Endothelial cell (in vitro differentiated cells): ENCODE results near the gene AGTPBP1. TPM values are rescaled to one million over a fixed set of nuclear protein-coding genes. Genes with fewer than 3 reads are reported as not detected.

Experiments
- DNase-seq: peaks from one replicate; pipeline ENCODE4 v3.0.0; 2021; ENCODE audit warnings: low spot score
- H3K27ac Mint-ChIP-seq: one replicate; pipeline ENCODE4 v1.8.0; 2021; ENCODE audit warnings: mixed read lengths, inconsistent platforms; ENCODE audit not compliant: unreplicated experiment
- H3K27me3 Mint-ChIP-seq: one replicate; pipeline ENCODE4 v1.8.0; 2021; ENCODE audit warnings: mild to moderate bottlenecking, moderate library complexity, mixed read lengths, inconsistent platforms; ENCODE audit not compliant: unreplicated experiment
- H3K36me3 Mint-ChIP-seq: one replicate; pipeline ENCODE4 v1.8.0; 2021; ENCODE audit warnings: mild to moderate bottlenecking, low read depth, mixed read lengths, inconsistent platforms; ENCODE audit not compliant: unreplicated experiment
- H3K4me1 Mint-ChIP-seq: one replicate; pipeline ENCODE4 v1.8.0; 2021; ENCODE audit warnings: mild to moderate bottlenecking, mixed read lengths, inconsistent platforms; ENCODE audit not compliant: unreplicated experiment
- H3K4me3 Mint-ChIP-seq: one replicate; pipeline ENCODE4 v1.8.0; 2021; ENCODE audit warnings: mild to moderate bottlenecking, mixed read lengths, inconsistent platforms; ENCODE audit not compliant: unreplicated experiment
- H3K9me3 Mint-ChIP-seq: one replicate; pipeline ENCODE4 v1.8.0; 2021; ENCODE audit warnings: mixed read lengths, inconsistent platforms; ENCODE audit not compliant: unreplicated experiment
- total RNA-seq: library from RNA; stranded (reverse); fragmentation: NEBNext Ultra II Directional; extraction: Animal tissue kit (Norgen Biotek cat#: 25700); gene quantifications from one replicate; pipeline ENCODE4 v1.2.1, GENCODE V29; 2021; ENCODE audit not compliant: unreplicated experiment
- TF ChIP-seq, protein P1 (sequence below): fragments of 200-600 bp; sonication (generic); IDR thresholded peaks from one replicate; pipeline ENCODE4 v1.5.0; 2021; ENCODE audit warnings: antibody characterized with exemption; ENCODE audit not compliant: unreplicated experiment

AGTPBP1 gene
- total RNA-seq, 1 donor from 2014 or later = 48.9 TPM

DNA sequence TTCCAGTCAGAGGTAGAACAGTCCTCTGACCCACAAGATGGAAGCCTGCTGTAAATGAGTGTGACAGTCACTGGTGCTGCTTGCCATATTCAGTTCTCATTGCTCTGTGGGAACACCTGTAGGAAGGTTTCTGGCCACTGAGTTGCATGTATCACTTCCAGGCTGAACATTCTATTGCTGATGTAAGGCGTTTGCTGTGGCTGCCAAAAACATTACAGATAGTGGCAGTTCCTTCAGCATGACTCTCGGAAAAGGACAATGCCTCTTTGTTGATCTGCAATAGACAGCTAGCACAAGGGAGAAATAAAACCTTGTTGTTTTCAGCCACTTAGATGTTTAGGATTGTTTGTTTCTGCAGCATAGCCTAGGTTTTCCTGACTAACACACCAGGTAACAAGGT is 217.2 kb downstream of the AGTPBP1 start:
- H3K36me3 Mint-ChIP-seq = peaks cover 5% of the 10 kb centered on the region
- TF ChIP-seq, protein P1, sequence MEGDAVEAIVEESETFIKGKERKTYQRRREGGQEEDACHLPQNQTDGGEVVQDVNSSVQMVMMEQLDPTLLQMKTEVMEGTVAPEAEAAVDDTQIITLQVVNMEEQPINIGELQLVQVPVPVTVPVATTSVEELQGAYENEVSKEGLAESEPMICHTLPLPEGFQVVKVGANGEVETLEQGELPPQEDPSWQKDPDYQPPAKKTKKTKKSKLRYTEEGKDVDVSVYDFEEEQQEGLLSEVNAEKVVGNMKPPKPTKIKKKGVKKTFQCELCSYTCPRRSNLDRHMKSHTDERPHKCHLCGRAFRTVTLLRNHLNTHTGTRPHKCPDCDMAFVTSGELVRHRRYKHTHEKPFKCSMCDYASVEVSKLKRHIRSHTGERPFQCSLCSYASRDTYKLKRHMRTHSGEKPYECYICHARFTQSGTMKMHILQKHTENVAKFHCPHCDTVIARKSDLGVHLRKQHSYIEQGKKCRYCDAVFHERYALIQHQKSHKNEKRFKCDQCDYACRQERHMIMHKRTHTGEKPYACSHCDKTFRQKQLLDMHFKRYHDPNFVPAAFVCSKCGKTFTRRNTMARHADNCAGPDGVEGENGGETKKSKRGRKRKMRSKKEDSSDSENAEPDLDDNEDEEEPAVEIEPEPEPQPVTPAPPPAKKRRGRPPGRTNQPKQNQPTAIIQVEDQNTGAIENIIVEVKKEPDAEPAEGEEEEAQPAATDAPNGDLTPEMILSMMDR = no peak
- peaks cover 29% of the 10 kb centered on the region for H3K4me1 Mint-ChIP-seq
- no peak overlapping the region for H3K27ac Mint-ChIP-seq
- no peaks in the 10 kb centered on the region for H3K9me3 Mint-ChIP-seq
- DNase-seq = no peak
- H3K4me3 Mint-ChIP-seq = no peak overlapping the region
- H3K27me3 Mint-ChIP-seq = peaks cover 20% of the 10 kb centered on the region

DNA sequence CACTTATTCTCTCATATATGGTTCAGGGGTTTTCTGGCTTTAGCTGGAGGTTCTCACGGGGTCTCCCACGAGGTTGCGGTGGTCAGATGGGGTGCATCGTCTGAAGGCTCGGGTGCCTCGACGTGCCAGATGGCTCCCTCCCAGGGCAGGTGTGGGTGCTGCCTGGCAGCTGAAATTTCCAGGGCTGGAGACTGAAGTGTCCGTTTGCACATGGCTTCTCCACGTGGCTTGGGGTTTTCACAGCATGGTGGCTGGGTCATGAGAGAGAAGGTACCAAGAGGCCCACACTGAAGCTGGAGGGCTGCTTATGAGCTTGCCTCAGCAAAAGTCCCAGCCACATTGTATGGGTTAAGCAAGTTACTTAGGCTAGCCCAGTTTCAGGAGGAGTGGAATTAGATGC is 218.6 kb downstream of the AGTPBP1 start:
- Mint-ChIP-seq H3K4me1 (peaks cover 22% of the 10 kb centered on the region), H3K27me3 (peaks cover 20% of the 10 kb centered on the region), H3K9me3 (no peaks in the 10 kb centered on the region), H3K27ac (no peak overlapping the region), H3K36me3 (no peaks in the 10 kb centered on the region), H3K4me3 (peak overlapping the region; percentile 79)
- no peak for DNase-seq
- TF ChIP-seq, protein P1 = no peak

DNA sequence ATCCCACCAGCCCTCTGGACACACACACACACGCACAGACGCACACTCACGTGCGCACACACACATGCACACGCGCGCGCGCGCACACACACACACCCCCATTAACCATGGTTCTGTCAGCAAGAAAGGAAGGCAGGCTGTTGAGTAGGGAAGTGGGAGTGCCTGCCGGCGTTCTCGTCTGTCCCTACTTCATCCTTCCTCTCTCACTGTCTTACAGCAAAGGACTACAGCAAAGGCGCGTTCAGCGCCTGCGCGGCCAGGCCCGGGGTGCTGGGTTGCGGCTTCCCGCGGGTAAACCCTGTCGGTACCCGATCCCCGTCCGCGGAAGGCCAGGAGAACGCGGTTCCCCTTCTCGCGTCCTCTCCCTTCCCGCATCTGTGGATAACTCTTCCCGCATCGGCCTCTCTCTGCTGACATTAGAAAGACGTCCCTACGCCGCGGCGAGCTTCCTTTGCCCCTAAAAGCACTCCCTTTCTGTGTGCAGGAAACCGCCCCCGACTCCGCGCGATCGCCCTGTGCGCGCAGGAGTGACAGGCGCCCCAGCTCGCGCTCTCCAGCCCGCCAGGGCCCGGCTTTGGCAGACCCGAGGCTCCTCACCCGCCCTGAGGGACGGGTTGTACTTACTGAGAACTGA is 219.2 kb downstream of the AGTPBP1 start:
- TF ChIP-seq, protein P1 = no peak
- no peak overlapping the region for H3K27ac Mint-ChIP-seq
- H3K4me3 Mint-ChIP-seq = peak overlapping the region; percentile 79
- peaks cover 16% of the 10 kb centered on the region for H3K4me1 Mint-ChIP-seq
- peaks cover 18% of the 10 kb centered on the region for H3K27me3 Mint-ChIP-seq
- H3K9me3 Mint-ChIP-seq = no peaks in the 10 kb centered on the region
- H3K36me3 Mint-ChIP-seq = no peaks in the 10 kb centered on the region
- peak; percentile 58 for DNase-seq

DNA sequence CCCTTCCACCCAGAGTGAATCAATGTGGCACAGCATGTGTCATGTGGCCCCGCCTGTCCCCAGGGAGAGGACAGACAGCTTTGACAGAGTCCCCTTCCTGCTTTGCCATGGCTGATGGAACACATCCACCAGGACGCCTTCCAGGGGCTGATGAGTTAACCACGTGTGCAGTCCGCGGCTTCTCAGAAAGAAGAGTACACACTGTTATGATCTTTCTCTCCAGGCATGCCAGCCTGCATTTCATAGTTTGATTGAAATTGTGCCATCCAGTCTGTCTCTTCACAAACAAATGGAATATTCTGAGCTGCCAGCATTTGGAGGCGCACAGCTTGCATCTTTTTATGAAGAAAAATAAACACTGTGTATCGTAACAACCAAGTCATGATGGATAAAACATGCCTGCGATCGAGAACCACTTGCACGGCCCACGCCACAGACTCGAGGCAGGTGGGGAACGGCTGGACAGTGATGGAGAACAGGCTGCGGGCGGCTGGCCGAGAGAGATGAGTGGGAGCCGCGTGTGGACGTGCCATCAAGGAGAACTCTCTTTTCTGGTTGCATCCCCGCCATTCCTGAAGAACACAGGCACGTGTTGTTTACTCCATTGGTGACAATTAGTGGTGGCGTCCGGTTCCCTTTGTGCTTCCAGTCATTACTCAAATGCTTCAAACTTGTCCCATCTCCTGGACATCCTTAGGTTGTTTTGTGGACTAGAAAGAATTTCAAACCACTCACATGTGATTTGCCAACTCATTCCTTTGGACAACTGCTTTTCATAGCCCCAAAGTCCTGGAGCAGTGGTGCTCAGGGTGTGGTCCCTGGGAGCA is 220.2 kb downstream of the AGTPBP1 start:
- DNase-seq = no peak
- Mint-ChIP-seq H3K27ac (no peak overlapping the region), H3K9me3 (no peaks in the 10 kb centered on the region), H3K4me1 (peaks cover 10% of the 10 kb centered on the region), H3K4me3 (no peak overlapping the region), H3K27me3 (peaks cover 18% of the 10 kb centered on the region), H3K36me3 (no peaks in the 10 kb centered on the region)
- TF ChIP-seq, protein P1 = no peak
